ENCODE measurements around the gene GSE1.

Gene GSE1

GRCh38 chr16:85617948-85618347 lies 4.8 kb downstream of the GSE1 start:
- TF ChIP-seq CTCF (IDR thresholded peaks at IDR 0.05; ENCODE audit: control insufficient read depth, insufficient read depth, low read depth, low read length, missing control alignments): no peak
- DNase-seq (ENCODE audit: low read depth): no peak
- no peak overlapping the region for H3K4me3 ChIP-seq (ENCODE audit: control insufficient read depth, low read depth, low read length)

GRCh38 chr16:85618521-85618920 lies 5.4 kb downstream of the GSE1 start:
- DNase-seq (ENCODE audit: low read depth): no peak
- TF ChIP-seq CTCF (IDR thresholded peaks at IDR 0.05; ENCODE audit: control insufficient read depth, insufficient read depth, low read depth, low read length, missing control alignments): no peak
- H3K4me3 ChIP-seq (ENCODE audit: control insufficient read depth, low read depth, low read length): no peak overlapping the region

- no peak for TF ChIP-seq CTCF (IDR thresholded peaks at IDR 0.05; ENCODE audit: control insufficient read depth, insufficient read depth, low read depth, low read length, missing control alignments)
- DNase-seq (ENCODE audit: low read depth): no peak
- no peak overlapping the region for H3K4me3 ChIP-seq (ENCODE audit: control insufficient read depth, low read depth, low read length)
Measured at GRCh38 chr16:85619101-85619891, 6.2 kb downstream of the GSE1 start.

GRCh38 chr16:85620374-85620773 lies 7.3 kb downstream of the GSE1 start:
- TF ChIP-seq CTCF (IDR thresholded peaks at IDR 0.05; ENCODE audit: control insufficient read depth, insufficient read depth, low read depth, low read length, missing control alignments): no peak
- DNase-seq (ENCODE audit: low read depth): no peak
- no peak overlapping the region for H3K4me3 ChIP-seq (ENCODE audit: control insufficient read depth, low read depth, low read length)

- no peak for DNase-seq (ENCODE audit: low read depth)
- no peak for TF ChIP-seq CTCF (IDR thresholded peaks at IDR 0.05; ENCODE audit: control insufficient read depth, insufficient read depth, low read depth, low read length, missing control alignments)
- H3K4me3 ChIP-seq (ENCODE audit: control insufficient read depth, low read depth, low read length): no peak overlapping the region
Measured at GRCh38 chr16:85621698-85622428, 8.7 kb downstream of the GSE1 start.

- no peak for TF ChIP-seq CTCF (IDR thresholded peaks at IDR 0.05; ENCODE audit: control insufficient read depth, insufficient read depth, low read depth, low read length, missing control alignments)
- no peak overlapping the region for H3K4me3 ChIP-seq (ENCODE audit: control insufficient read depth, low read depth, low read length)
- DNase-seq (ENCODE audit: low read depth): no peak
Measured at GRCh38 chr16:85622683-85623082, 9.6 kb downstream of the GSE1 start.
